SK-N-SH treated with all-trans-retinoic acid at 6 μM for 48 hours (cell line): ENCODE data around the gene DERA.

Experiments used
- ATAC-seq: fragments of 200-7000 bp; cut with Tn5 transposase; 3 replicates; pipeline ENCODE4 v1.9.1; 2020; ENCODE audit warnings: mild to moderate bottlenecking, moderate library complexity
- ARNTL ChIP-seq: fragments of 450-650 bp; formaldehyde crosslinking; IDR thresholded peaks from 2 replicates; pipeline ENCODE4 v1.5.0; 2020; ENCODE audit warnings: low read depth, mild to moderate bottlenecking, moderate library complexity, borderline replicate concordance
- CREB5 ChIP-seq: fragments of 250-450 bp; sonication (Bioruptor Pico); IDR thresholded peaks from 2 replicates; pipeline ENCODE4 v1.5.1; 2020; ENCODE audit warnings: low read depth, mild to moderate bottlenecking, moderate library complexity
- CSRNP3 ChIP-seq: fragments of 250-450 bp; sonication (Bioruptor Pico); IDR thresholded peaks from 2 replicates; pipeline ENCODE4 v1.5.1; 2021; ENCODE audit warnings: mild to moderate bottlenecking, moderate library complexity
- ESRRG ChIP-seq: fragments of 250-450 bp; sonication (Bioruptor Pico); IDR thresholded peaks from 2 replicates; pipeline ENCODE4 v1.6.1; 2021; ENCODE audit warnings: mild to moderate bottlenecking
- GLIS3 ChIP-seq: fragments of 250-450 bp; sonication (Bioruptor Pico); IDR thresholded peaks from 2 replicates; pipeline ENCODE4 v1.5.0; 2020; ENCODE audit warnings: mild to moderate bottlenecking, moderate library complexity
- PATZ1 ChIP-seq: fragments of 250-450 bp; sonication (Bioruptor Pico); IDR thresholded peaks from 2 replicates; pipeline ENCODE4 v1.8.0; 2020; ENCODE audit warnings: mild to moderate bottlenecking, moderate library complexity, borderline replicate concordance
- POU6F1 ChIP-seq: fragments of 250-450 bp; sonication (Bioruptor Pico); IDR thresholded peaks from 2 replicates; pipeline ENCODE4 v1.8.0; 2021; ENCODE audit warnings: low read depth, mild to moderate bottlenecking, moderate library complexity, borderline replicate concordance
- RARB ChIP-seq: fragments of 250-450 bp; sonication (Bioruptor Pico); IDR thresholded peaks from 2 replicates; pipeline ENCODE4 v1.8.0; 2021; ENCODE audit warnings: mild to moderate bottlenecking, moderate library complexity
- TCF4 ChIP-seq: fragments of 250-450 bp; sonication (Bioruptor Pico); IDR thresholded peaks from 2 replicates; pipeline ENCODE4 v1.8.0; 2021; ENCODE audit warnings: mild to moderate bottlenecking, moderate library complexity, borderline replicate concordance
- TSHZ2 ChIP-seq: fragments of 250-450 bp; sonication (Bioruptor Pico); IDR thresholded peaks from 2 replicates; pipeline ENCODE4 v1.5.0; 2020; ENCODE audit warnings: mild to moderate bottlenecking, moderate library complexity
- ZFP3 ChIP-seq: fragments of 250-450 bp; sonication (Bioruptor Pico); IDR thresholded peaks from 2 replicates; pipeline ENCODE4 v1.5.0; 2020; ENCODE audit warnings: mild to moderate bottlenecking, moderate library complexity
- ZNF565 ChIP-seq: fragments of 450-650 bp; formaldehyde crosslinking; conservative IDR thresholded peaks from 2 replicates; pipeline ENCODE4 v1.5.0; 2020; ENCODE audit warnings: low read depth, mild to moderate bottlenecking, moderate library complexity
- ZNF8 ChIP-seq: fragments of 450-650 bp; formaldehyde crosslinking; IDR thresholded peaks from 2 replicates; pipeline ENCODE4 v1.5.0; 2020; ENCODE audit warnings: mild to moderate bottlenecking, moderate library complexity

DERA gene

GRCh38 chr12:16034136-16034817, 123.1 kb downstream of the DERA start (continued):
- TF ChIP-seq CREB5 = no peak
- no peak for TF ChIP-seq ARNTL (CRISPR knock-in tag)
- no peak for TF ChIP-seq CSRNP3 (CRISPR knock-in tag)
- TF ChIP-seq, all 23 proteins: peak for 0

GRCh38 chr12:16036073-16036472, 124.9 kb downstream of the DERA start:
- ATAC-seq = no peak
- TF ChIP-seq ZNF8 (CRISPR knock-in tag) (no peak), RARB (no peak), GLIS3 (CRISPR knock-in tag) (no peak), CSRNP3 (CRISPR knock-in tag) (no peak), ZNF565 (CRISPR knock-in tag) (no peak), ARNTL (CRISPR knock-in tag) (no peak)

GRCh38 chr12:16037533-16037932, 126.4 kb downstream of the DERA start:
- ATAC-seq = no peak
- TF ChIP-seq RARB (no peak), PATZ1 (CRISPR knock-in tag) (no peak), GLIS3 (CRISPR knock-in tag) (no peak), TSHZ2 (CRISPR knock-in tag) (no peak), CSRNP3 (CRISPR knock-in tag) (no peak), TCF4 (CRISPR knock-in tag) (no peak)

- TF ChIP-seq POU6F1 (CRISPR knock-in tag) = no peak
- no peak for TF ChIP-seq GLIS3 (CRISPR knock-in tag)
- no peak for TF ChIP-seq CSRNP3 (CRISPR knock-in tag)
- TF ChIP-seq ESRRG (CRISPR knock-in tag) = no peak
- no peak for TF ChIP-seq TSHZ2 (CRISPR knock-in tag)
- no peak for TF ChIP-seq ZNF565 (CRISPR knock-in tag)
- no peak for TF ChIP-seq ZFP3 (CRISPR knock-in tag)
Measured at GRCh38 chr12:16043480-16043879, 132.3 kb downstream of the DERA start.

More at GRCh38 chr12:16043480-16043879, 132.3 kb downstream of the DERA start:
- ATAC-seq = no peak
